A673 (cell line): ENCODE results near the gene SRRT.

Experiments used
- EZH2 ChIP-seq: fragments of 200-600 bp; sonication (generic); IDR thresholded peaks from 2 replicates; pipeline ENCODE4 v1.6.1; 2017; ENCODE audit warnings: borderline replicate concordance, low read depth, mild to moderate bottlenecking, mixed read lengths, antibody characterized with exemption, low read length; ENCODE audit not compliant: poor library complexity, severe bottlenecking
- TF ChIP-seq, protein P1 (sequence below): fragments of 300-800, 200-600 bp; sonication (generic); conservative IDR thresholded peaks from 2 replicates; pipeline ENCODE4 v1.5.1; 2017; ENCODE audit warnings: low read depth, mild to moderate bottlenecking, antibody characterized with exemption, low read length, moderate library complexity, mixed read lengths

DNA sequence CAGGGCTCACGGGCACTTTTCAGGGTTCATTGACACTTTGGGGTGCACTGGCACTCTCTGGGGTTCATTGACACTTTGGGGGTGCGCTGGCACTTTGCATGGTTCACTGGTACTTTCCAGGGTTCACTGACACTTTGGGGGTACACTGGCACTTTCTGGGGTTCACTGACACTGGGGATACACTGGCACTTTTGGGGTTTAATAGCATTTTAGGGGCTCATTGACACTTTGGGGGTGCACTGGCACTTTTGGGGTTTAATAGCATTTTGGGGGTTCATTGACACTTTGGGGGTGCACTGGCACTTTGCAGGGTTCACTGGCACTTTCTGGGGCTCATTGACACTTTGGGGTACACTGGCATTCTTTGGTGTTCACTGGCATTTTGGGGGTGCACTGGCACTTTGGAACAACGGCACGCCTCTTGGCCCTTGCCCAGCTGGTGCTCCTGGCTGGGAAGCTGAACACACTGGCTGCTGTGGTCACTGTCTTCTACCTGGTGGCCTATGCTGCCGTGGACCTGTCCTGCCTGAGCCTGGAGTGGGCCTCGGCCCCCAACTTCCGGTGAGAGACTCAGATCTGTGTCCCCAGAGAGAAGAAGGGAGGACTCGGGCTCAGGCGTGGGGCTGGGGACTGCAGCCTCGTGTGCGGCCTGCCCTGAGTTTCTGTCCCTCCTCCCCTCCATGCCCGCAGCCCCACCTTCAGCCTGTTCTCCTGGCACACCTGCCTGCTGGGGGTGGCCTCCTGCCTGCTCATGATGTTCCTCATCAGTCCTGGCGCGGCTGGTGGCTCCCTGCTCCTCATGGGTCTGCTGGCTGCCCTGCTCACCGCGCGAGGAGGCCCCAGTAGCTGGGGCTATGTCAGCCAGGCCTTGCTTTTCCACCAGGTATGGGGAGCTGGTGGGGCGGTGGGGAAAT is 13.9 kb upstream of the SRRT start:
- TF ChIP-seq EZH2, result no peak
- TF ChIP-seq, protein P1, sequence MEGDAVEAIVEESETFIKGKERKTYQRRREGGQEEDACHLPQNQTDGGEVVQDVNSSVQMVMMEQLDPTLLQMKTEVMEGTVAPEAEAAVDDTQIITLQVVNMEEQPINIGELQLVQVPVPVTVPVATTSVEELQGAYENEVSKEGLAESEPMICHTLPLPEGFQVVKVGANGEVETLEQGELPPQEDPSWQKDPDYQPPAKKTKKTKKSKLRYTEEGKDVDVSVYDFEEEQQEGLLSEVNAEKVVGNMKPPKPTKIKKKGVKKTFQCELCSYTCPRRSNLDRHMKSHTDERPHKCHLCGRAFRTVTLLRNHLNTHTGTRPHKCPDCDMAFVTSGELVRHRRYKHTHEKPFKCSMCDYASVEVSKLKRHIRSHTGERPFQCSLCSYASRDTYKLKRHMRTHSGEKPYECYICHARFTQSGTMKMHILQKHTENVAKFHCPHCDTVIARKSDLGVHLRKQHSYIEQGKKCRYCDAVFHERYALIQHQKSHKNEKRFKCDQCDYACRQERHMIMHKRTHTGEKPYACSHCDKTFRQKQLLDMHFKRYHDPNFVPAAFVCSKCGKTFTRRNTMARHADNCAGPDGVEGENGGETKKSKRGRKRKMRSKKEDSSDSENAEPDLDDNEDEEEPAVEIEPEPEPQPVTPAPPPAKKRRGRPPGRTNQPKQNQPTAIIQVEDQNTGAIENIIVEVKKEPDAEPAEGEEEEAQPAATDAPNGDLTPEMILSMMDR, result no peak
